SJSA1 (cell line): ENCODE data around the gene ZNF532. TPM values are rescaled to one million over a fixed set of nuclear protein-coding genes. Genes with fewer than 3 reads are reported as not detected.

Source experiments
- DNase-seq, 2 experiments: peaks; one replicate each; pipeline ENCODE4 v3.0.0-alpha.2; 2015 to 2020; ENCODE audit warnings: low spot score in 2 of 2, low read depth in 1 of 2
- H3K27ac ChIP-seq: fragments of 250-450 bp; sonication (Bioruptor Pico); 2 replicates; pipeline ENCODE4 v1.5.1; 2020; ENCODE audit warnings: mild to moderate bottlenecking, moderate library complexity
- H3K27me3 ChIP-seq: fragments of 250-450 bp; sonication (Bioruptor Pico); replicated peaks from 2 replicates; pipeline ENCODE4 v1.5.1; 2020; ENCODE audit warnings: mild to moderate bottlenecking, moderate library complexity
- H3K36me3 ChIP-seq: fragments of 250-450 bp; sonication (Bioruptor Pico); 2 replicates; pipeline ENCODE4 v1.5.1; 2020; ENCODE audit warnings: mild to moderate bottlenecking
- H3K4me1 ChIP-seq: fragments of 250-450 bp; sonication (Bioruptor Pico); replicated peaks from 2 replicates; pipeline ENCODE4 v1.6.1; 2021; ENCODE audit warnings: mild to moderate bottlenecking
- H3K4me3 ChIP-seq: fragments of 250-450 bp; sonication (Bioruptor Pico); 2 replicates; pipeline ENCODE4 v1.5.1; 2020; ENCODE audit warnings: mild to moderate bottlenecking
- H3K9me3 ChIP-seq: fragments of 250-450 bp; sonication (Bioruptor Pico); replicated peaks from 2 replicates; pipeline ENCODE4 v1.5.1; 2020; ENCODE audit warnings: mild to moderate bottlenecking
- total RNA-seq: library from RNA; depleted of rRNA; stranded (reverse); fragments of >200 nt; shearing (Covaris generic); gene quantifications from 2 replicates; pipeline ENCODE4 v1.2.3, GENCODE V29; 2014

ZNF532 gene
- total RNA-seq, 1 experiment from 2014 or later: 52.6 TPM

- Histone ChIP-seq H3K36me3 (peaks cover 41% of the 10 kb centered on the region), H3K4me1 (peaks cover 13% of the 10 kb centered on the region), H3K4me3 (no peak overlapping the region), H3K27ac (peak overlapping the region; percentile 35), H3K9me3 (no peaks in the 10 kb centered on the region), H3K27me3 (no peaks in the 10 kb centered on the region; the same call in 1 of the 2 replicates)
- DNase-seq: peak in 1 of 2 experiments; percentile 33
Observed at GRCh38 chr18:58937071-58937886, 72.6 kb downstream of the ZNF532 start.

GRCh38 chr18:58937887-58938267, 73.2 kb downstream of the ZNF532 start:
- Histone ChIP-seq H3K9me3 (no peaks in the 10 kb centered on the region), H3K4me3 (no peak overlapping the region), H3K27ac (no peak overlapping the region), H3K36me3 (peaks cover 46% of the 10 kb centered on the region), H3K27me3 (no peaks in the 10 kb centered on the region; the same call in 1 of the 2 replicates), H3K4me1 (peaks cover 18% of the 10 kb centered on the region)
- DNase-seq: no peak

GRCh38 chr18:58941426-58942099, 76.9 kb downstream of the ZNF532 start:
- Histone ChIP-seq H3K27ac (no peak overlapping the region), H3K4me3 (no peak overlapping the region), H3K27me3 (no peaks in the 10 kb centered on the region), H3K4me1 (peaks cover 17% of the 10 kb centered on the region), H3K9me3 (no peaks in the 10 kb centered on the region), H3K36me3 (peaks cover 57% of the 10 kb centered on the region)
- DNase-seq: no peak

GRCh38 chr18:58943896-58944295, 79.2 kb downstream of the ZNF532 start:
- H3K27ac ChIP-seq: no peak overlapping the region
- DNase-seq: no peak
- no peaks in the 10 kb centered on the region for H3K9me3 ChIP-seq
- H3K36me3 ChIP-seq: peaks cover 70% of the 10 kb centered on the region
- no peak overlapping the region for H3K4me3 ChIP-seq
- H3K27me3 ChIP-seq: no peaks in the 10 kb centered on the region
- H3K4me1 ChIP-seq: peaks cover 5% of the 10 kb centered on the region; the same call in 1 of the 2 replicates

GRCh38 chr18:58947136-58947732, 82.6 kb downstream of the ZNF532 start:
- Histone ChIP-seq H3K4me3 (no peak overlapping the region), H3K4me1 (peaks cover 5% of the 10 kb centered on the region; the same call in 1 of the 2 replicates), H3K27me3 (no peaks in the 10 kb centered on the region), H3K9me3 (no peaks in the 10 kb centered on the region), H3K36me3 (peaks cover 60% of the 10 kb centered on the region), H3K27ac (no peak overlapping the region)
- DNase-seq: no peak

GRCh38 chr18:58949031-58949430, 84.4 kb downstream of the ZNF532 start:
- no peak for DNase-seq
- H3K27ac ChIP-seq: no peak overlapping the region
- no peak overlapping the region for H3K4me3 ChIP-seq
- no peaks in the 10 kb centered on the region for H3K9me3 ChIP-seq
- no peaks in the 10 kb centered on the region for H3K27me3 ChIP-seq
- H3K36me3 ChIP-seq: peaks cover 68% of the 10 kb centered on the region
- H3K4me1 ChIP-seq: no peaks in the 10 kb centered on the region

- no peak overlapping the region for H3K4me3 ChIP-seq
- no peaks in the 10 kb centered on the region for H3K4me1 ChIP-seq
- no peaks in the 10 kb centered on the region for H3K9me3 ChIP-seq
- no peaks in the 10 kb centered on the region for H3K27me3 ChIP-seq
- H3K27ac ChIP-seq: no peak overlapping the region
- peaks cover 55% of the 10 kb centered on the region for H3K36me3 ChIP-seq
- no peak for DNase-seq
Observed at GRCh38 chr18:58951986-58952702, 87.5 kb downstream of the ZNF532 start.

- Histone ChIP-seq H3K36me3 (peaks cover 48% of the 10 kb centered on the region), H3K4me3 (no peak overlapping the region), H3K27ac (no peak overlapping the region), H3K4me1 (no peaks in the 10 kb centered on the region), H3K9me3 (no peaks in the 10 kb centered on the region), H3K27me3 (no peaks in the 10 kb centered on the region)
- DNase-seq: no peak
Observed at GRCh38 chr18:58952858-58953257, 88.2 kb downstream of the ZNF532 start.

GRCh38 chr18:58953627-58954026, 89.0 kb downstream of the ZNF532 start:
- H3K27me3 ChIP-seq: no peaks in the 10 kb centered on the region
- H3K4me1 ChIP-seq: no peaks in the 10 kb centered on the region
- H3K9me3 ChIP-seq: no peaks in the 10 kb centered on the region
- no peak for DNase-seq
- no peak overlapping the region for H3K27ac ChIP-seq
- peaks cover 46% of the 10 kb centered on the region for H3K36me3 ChIP-seq
- no peak overlapping the region for H3K4me3 ChIP-seq

- no peaks in the 10 kb centered on the region for H3K27me3 ChIP-seq
- H3K27ac ChIP-seq: no peak overlapping the region
- H3K9me3 ChIP-seq: no peaks in the 10 kb centered on the region
- no peak for DNase-seq
- H3K36me3 ChIP-seq: peaks cover 40% of the 10 kb centered on the region
- no peaks in the 10 kb centered on the region for H3K4me1 ChIP-seq
- H3K4me3 ChIP-seq: no peak overlapping the region
Observed at GRCh38 chr18:58955001-58955400, 90.3 kb downstream of the ZNF532 start.

- Histone ChIP-seq H3K36me3 (peaks cover 45% of the 10 kb centered on the region), H3K4me1 (no peaks in the 10 kb centered on the region), H3K9me3 (no peaks in the 10 kb centered on the region), H3K27me3 (no peaks in the 10 kb centered on the region), H3K27ac (no peak overlapping the region), H3K4me3 (no peak overlapping the region)
- no peak for DNase-seq
Observed at GRCh38 chr18:58955738-58956137, 91.1 kb downstream of the ZNF532 start.

GRCh38 chr18:58958628-58959027, 94.0 kb downstream of the ZNF532 start:
- Histone ChIP-seq H3K4me1 (no peaks in the 10 kb centered on the region), H3K36me3 (peaks cover 47% of the 10 kb centered on the region)
- no peak for DNase-seq

GRCh38 chr18:58960508-58960907, 95.8 kb downstream of the ZNF532 start:
- H3K36me3 ChIP-seq: peaks cover 38% of the 10 kb centered on the region
- H3K27me3 ChIP-seq: no peaks in the 10 kb centered on the region
- H3K27ac ChIP-seq: no peak overlapping the region
- DNase-seq: no peak
- H3K4me3 ChIP-seq: no peak overlapping the region
- no peaks in the 10 kb centered on the region for H3K9me3 ChIP-seq
- H3K4me1 ChIP-seq: peaks cover 7% of the 10 kb centered on the region

More at GRCh38 chr18:58958628-58959027, 94.0 kb downstream of the ZNF532 start:
- Histone ChIP-seq H3K4me3 (no peak overlapping the region), H3K27me3 (no peaks in the 10 kb centered on the region), H3K9me3 (no peaks in the 10 kb centered on the region), H3K27ac (no peak overlapping the region)
